Activated CD8-positive, alpha-beta T cell treated with anti-CD3 and anti-CD28 coated beads, Interleukin-2, amount 10 ng/mL, durations not matched to agents 7 days and 5 days (primary cell): ENCODE results near the gene ZACN. TPM values are rescaled to one million over a fixed set of nuclear protein-coding genes. Genes with fewer than 3 reads are reported as not detected.
"Not testable (repeated sequence)": the region's sequence is repeated elsewhere in the genome, so short reads cannot be mapped to it uniquely, and the experiment has no call there.

ENCODE experiments used
- ATAC-seq: fragments of 150-1000 bp; cut with Tn5 transposase; one replicate; pipeline ENCODE4 v1.10.0; 2021; ENCODE audit warnings: moderate library complexity
- CTCF ChIA-PET: fragments of 350-600 bp; sonication (Branson Sonifier 250); formaldehyde crosslinking; loops from one replicate; lab custom pipeline; 2021; ENCODE audit warnings: antibody characterized with exemption; lab: Charles Lee
- POLR2A ChIA-PET: fragments of 350-600 bp; sonication (Branson Sonifier 250); formaldehyde crosslinking; loops from one replicate; lab custom pipeline; 2021; ENCODE audit warnings: antibody characterized with exemption; lab: Charles Lee
- DNase-seq: peaks from one replicate; pipeline ENCODE4 v3.0.0-alpha.2; 2020
- H3K27ac Mint-ChIP-seq: one replicate; pipeline ENCODE4 v1.8.0; 2021; ENCODE audit warnings: mild to moderate bottlenecking, mixed read lengths
- H3K27me3 Mint-ChIP-seq: one replicate; pipeline ENCODE4 v1.8.0; 2021; ENCODE audit warnings: low read depth, mixed read lengths
- H3K36me3 Mint-ChIP-seq: one replicate; pipeline ENCODE4 v1.8.0; 2021; ENCODE audit warnings: low read depth, mixed read lengths
- H3K4me1 Mint-ChIP-seq: one replicate; pipeline ENCODE4 v1.8.0; 2021; ENCODE audit warnings: low read depth, mixed read lengths
- H3K4me3 Mint-ChIP-seq: one replicate; pipeline ENCODE4 v1.8.0; 2021; ENCODE audit warnings: mild to moderate bottlenecking, mixed read lengths
- H3K9me3 Mint-ChIP-seq: one replicate; pipeline ENCODE4 v1.8.0; 2022; ENCODE audit warnings: mixed read lengths; ENCODE audit not compliant: insufficient read depth
- total RNA-seq, 2 experiments: library from RNA; stranded (reverse); gene quantifications; one replicate each; pipeline ENCODE4 v1.2.3, GENCODE V29; 2021

ZACN gene
- total RNA-seq, 2 experiments from 2014 or later: 0.18 to 0.34 TPM

DNA sequence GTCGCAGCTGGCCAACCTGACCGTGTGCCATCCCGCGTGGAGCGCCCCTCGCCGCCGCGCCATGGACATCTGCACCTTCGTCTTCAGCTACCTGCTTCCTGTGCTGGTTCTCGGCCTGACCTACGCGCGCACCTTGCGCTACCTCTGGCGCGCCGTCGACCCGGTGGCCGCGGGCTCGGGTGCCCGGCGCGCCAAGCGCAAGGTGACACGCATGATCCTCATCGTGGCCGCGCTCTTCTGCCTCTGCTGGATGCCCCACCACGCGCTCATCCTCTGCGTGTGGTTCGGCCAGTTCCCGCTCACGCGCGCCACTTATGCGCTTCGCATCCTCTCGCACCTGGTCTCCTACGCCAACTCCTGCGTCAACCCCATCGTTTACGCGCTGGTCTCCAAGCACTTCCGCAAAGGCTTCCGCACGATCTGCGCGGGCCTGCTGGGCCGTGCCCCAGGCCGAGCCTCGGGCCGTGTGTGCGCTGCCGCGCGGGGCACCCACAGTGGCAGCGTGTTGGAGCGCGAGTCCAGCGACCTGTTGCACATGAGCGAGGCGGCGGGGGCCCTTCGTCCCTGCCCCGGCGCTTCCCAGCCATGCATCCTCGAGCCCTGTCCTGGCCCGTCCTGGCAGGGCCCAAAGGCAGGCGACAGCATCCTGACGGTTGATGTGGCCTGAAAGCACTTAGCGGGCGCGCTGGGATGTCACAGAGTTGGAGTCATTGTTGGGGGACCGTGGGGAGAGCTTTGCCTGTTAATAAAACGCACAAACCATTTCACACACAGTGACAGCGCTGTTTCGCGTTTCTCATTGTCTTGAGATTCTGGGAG, 2.0 kb upstream of the ZACN start:
- Mint-ChIP-seq H3K4me1 (peaks cover 33% of the 10 kb centered on the region), H3K9me3 (no peaks in the 10 kb centered on the region), H3K27me3 (peaks cover 54% of the 10 kb centered on the region), H3K27ac (peak overlapping the region; percentile 81), H3K36me3 (peaks cover 5% of the 10 kb centered on the region), H3K4me3 (peak overlapping the region; percentile 67)
- POLR2A ChIA-PET: interaction anchor here (0.7 to 1.4 kb wide), 5 partner anchors 15 to 198 kb away, joined by 3 to 4 read pairs (median 3); partner anchors contain the start of gene EXOC7
- CTCF ChIA-PET: interaction anchor here (1.0 to 2.1 kb wide), 3 partner anchors 63 to 321 kb away, joined by 3 to 7 read pairs (median 4); no protein-coding TSS in a partner anchor
- peak; percentile 72 for DNase-seq
- peak; percentile 11 for ATAC-seq

DNA sequence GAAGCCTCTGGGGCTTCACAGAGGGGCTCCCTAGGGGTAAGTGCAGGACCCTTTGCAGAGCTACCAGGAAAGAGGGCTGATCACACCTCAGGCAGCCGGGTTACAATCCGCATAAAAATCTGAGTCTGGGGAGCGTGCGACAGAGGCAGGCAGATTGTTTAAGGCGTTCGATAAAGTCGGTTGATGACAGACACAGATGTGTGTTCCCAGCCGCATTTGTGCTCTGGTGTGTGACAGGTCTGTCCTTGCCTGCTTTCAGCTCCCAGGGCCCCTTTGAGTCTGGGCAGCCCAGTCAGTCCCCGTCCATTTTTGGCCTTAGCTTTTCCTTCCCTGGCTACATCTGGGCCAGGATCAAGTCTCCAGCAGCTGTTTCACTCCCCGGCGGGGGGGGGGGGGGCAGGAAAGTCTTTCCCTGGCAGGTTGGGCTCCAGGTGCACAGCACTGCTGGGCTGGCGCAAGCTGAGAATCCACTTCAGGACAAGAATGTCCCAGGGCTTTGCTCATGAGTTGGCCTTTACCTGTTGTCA, 1.3 kb upstream of the ZACN start:
- DNase-seq (no peak), ATAC-seq (no peak)
- Mint-ChIP-seq H3K4me3 (no peak overlapping the region), H3K27ac (no peak overlapping the region), H3K27me3 (peaks cover 54% of the 10 kb centered on the region), H3K9me3 (no peaks in the 10 kb centered on the region), H3K36me3 (peaks cover 7% of the 10 kb centered on the region), H3K4me1 (peaks cover 33% of the 10 kb centered on the region)
- ChIA-PET CTCF (interaction anchor here (1.0 to 2.1 kb wide), 2 partner anchors 63 to 321 kb away, joined by 3 to 7 read pairs; no protein-coding TSS in a partner anchor), POLR2A (interaction anchor here (0.7 to 2.1 kb wide), 4 partner anchors 14 to 197 kb away, joined by 3 to 8 read pairs (median 4); partner anchors contain the start of gene EXOC7)

- H3K36me3 Mint-ChIP-seq, DNase-seq, H3K27ac Mint-ChIP-seq, H3K4me3 Mint-ChIP-seq, ATAC-seq, H3K9me3 Mint-ChIP-seq: not testable (repeated sequence)
- peaks cover 29% of the 10 kb centered on the region for H3K4me1 Mint-ChIP-seq
- peaks cover 54% of the 10 kb centered on the region for H3K27me3 Mint-ChIP-seq
- POLR2A ChIA-PET: interaction anchor here (1.1 to 2.1 kb wide), 4 partner anchors 11 to 196 kb away, joined by 3 to 8 read pairs (median 4); partner anchors contain the start of gene EXOC7
- CTCF ChIA-PET: interaction anchor here (2.1 kb wide), 1 partner anchor 64 kb away, joined by 7 read pairs; no protein-coding TSS in a partner anchor
These were observed 612 bp upstream of the ZACN start for GRCh38 chr17:76078370-76078769.

DNA sequence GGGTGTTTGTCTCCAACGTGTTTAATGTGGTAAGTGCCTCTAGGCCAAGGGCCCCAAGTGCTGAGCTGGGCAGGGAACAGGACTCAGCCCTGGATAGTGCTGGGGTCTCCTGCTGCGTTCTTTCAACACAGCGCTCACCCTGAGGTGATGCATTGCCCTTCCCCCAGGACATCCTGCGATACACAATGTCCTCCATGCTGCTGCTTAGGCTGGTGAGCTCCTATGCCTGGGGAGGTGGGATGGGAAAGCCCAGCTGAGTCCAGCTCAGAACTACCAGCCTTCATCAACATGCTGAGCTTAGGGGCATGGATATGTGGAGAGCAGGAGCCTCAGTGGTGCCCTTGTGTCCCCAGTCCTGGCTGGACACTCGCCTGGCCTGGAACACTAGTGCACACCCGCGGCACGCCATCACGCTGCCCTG, 563 bp downstream of the ZACN start:
- Mint-ChIP-seq H3K27ac (no peak overlapping the region), H3K4me3 (no peak overlapping the region), H3K4me1 (peaks cover 29% of the 10 kb centered on the region), H3K36me3 (peaks cover 12% of the 10 kb centered on the region), H3K27me3 (peaks cover 47% of the 10 kb centered on the region), H3K9me3 (no peaks in the 10 kb centered on the region)
- DNase-seq: no peak
- ChIA-PET POLR2A (interaction anchor here (0.8 to 2.1 kb wide), 5 partner anchors 10 to 65 kb away, joined by 3 to 8 read pairs (median 5); partner anchors contain the start of gene EXOC7), CTCF (interaction anchor here (1.0 to 1.5 kb wide), 5 partner anchors 8 to 200 kb away, joined by 3 to 7 read pairs (median 5); no protein-coding TSS in a partner anchor)
- no peak for ATAC-seq

DNA sequence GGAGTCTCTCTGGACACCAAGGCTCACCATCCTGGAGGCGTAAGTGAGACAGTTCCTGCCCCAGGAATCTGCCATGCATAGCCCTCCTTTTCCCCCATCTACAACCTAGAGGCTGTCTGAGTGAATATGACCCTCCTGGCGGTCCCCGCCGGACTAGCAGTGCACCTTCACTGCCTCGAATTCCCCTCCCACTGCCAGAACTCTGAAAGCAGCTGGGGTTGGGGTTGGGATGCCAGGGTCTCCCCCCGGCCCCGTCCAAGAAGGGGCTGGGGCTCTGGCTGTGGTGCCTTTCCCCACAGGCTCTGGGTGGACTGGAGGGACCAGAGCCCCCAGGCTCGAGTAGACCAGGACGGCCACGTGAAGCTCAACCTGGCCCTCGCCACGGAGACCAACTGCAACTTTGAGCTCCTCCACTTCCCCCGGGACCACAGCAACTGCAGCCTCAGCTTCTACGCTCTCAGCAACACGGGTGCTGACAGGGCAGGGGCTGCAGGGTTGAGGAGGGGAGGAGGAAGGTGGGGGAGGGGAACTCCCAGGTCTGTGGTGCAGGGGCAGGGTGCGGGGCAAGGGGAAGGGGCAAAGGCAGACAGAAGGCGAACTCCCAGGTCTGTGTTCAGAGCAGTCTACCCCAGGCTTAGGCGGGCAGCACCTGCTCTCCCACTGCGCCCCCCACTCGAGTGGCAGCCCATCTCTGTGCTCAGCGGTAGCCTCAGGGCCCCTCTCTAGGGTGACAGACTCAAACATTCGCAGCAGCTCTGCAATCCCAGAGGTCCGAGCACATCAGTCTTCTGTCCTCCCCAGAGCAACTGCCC, 1.2 kb downstream of the ZACN start:
- DNase-seq: no peak

GRCh38 chr17:76080768-76081287, 1.8 kb downstream of the ZACN start:
- ATAC-seq (no peak), DNase-seq (no peak)
- Mint-ChIP-seq H3K27me3 (peaks cover 36% of the 10 kb centered on the region), H3K9me3 (no peaks in the 10 kb centered on the region), H3K4me3 (no peak overlapping the region), H3K36me3 (peaks cover 13% of the 10 kb centered on the region), H3K27ac (no peak overlapping the region), H3K4me1 (peaks cover 18% of the 10 kb centered on the region)
- CTCF ChIA-PET: interaction anchor here (1.3 to 1.5 kb wide), 3 partner anchors 26 to 67 kb away, joined by 3 to 7 read pairs (median 3); no protein-coding TSS in a partner anchor
- POLR2A ChIA-PET: interaction anchor here (0.9 to 1.6 kb wide), 3 partner anchors 11 to 140 kb away, joined by 3 to 8 read pairs (median 5); partner anchors contain the start of gene FBF1

More for the DNA sequence above, 1.2 kb downstream of the ZACN start:
- Mint-ChIP-seq H3K27me3 (peaks cover 42% of the 10 kb centered on the region), H3K36me3 (peaks cover 13% of the 10 kb centered on the region), H3K9me3 (no peaks in the 10 kb centered on the region), H3K4me3 (no peak overlapping the region), H3K4me1 (peaks cover 24% of the 10 kb centered on the region), H3K27ac (no peak overlapping the region)
- POLR2A ChIA-PET: interaction anchor here (0.8 to 1.6 kb wide), 5 partner anchors 9 to 139 kb away, joined by 3 to 8 read pairs (median 4); partner anchors contain the start of gene FBF1
- CTCF ChIA-PET: interaction anchor here (1.0 to 1.5 kb wide), 5 partner anchors 9 to 200 kb away, joined by 3 to 7 read pairs (median 5); no protein-coding TSS in a partner anchor
- ATAC-seq: no peak

- ChIA-PET POLR2A (interaction anchor here (1.6 kb wide), 1 partner anchor 11 kb away, joined by 8 read pairs; no protein-coding TSS in a partner anchor), CTCF (interaction anchor here (0.9 kb wide), 1 partner anchor 68 kb away, joined by 5 read pairs; no protein-coding TSS in a partner anchor)
- Mint-ChIP-seq H3K9me3 (no peaks in the 10 kb centered on the region), H3K4me1 (peaks cover 12% of the 10 kb centered on the region), H3K27ac (no peak overlapping the region), H3K36me3 (peaks cover 13% of the 10 kb centered on the region), H3K4me3 (no peak overlapping the region), H3K27me3 (peaks cover 28% of the 10 kb centered on the region)
- ATAC-seq: no peak
- DNase-seq: no peak
These were observed 2.6 kb downstream of the ZACN start for GRCh38 chr17:76081295-76082210.

DNA sequence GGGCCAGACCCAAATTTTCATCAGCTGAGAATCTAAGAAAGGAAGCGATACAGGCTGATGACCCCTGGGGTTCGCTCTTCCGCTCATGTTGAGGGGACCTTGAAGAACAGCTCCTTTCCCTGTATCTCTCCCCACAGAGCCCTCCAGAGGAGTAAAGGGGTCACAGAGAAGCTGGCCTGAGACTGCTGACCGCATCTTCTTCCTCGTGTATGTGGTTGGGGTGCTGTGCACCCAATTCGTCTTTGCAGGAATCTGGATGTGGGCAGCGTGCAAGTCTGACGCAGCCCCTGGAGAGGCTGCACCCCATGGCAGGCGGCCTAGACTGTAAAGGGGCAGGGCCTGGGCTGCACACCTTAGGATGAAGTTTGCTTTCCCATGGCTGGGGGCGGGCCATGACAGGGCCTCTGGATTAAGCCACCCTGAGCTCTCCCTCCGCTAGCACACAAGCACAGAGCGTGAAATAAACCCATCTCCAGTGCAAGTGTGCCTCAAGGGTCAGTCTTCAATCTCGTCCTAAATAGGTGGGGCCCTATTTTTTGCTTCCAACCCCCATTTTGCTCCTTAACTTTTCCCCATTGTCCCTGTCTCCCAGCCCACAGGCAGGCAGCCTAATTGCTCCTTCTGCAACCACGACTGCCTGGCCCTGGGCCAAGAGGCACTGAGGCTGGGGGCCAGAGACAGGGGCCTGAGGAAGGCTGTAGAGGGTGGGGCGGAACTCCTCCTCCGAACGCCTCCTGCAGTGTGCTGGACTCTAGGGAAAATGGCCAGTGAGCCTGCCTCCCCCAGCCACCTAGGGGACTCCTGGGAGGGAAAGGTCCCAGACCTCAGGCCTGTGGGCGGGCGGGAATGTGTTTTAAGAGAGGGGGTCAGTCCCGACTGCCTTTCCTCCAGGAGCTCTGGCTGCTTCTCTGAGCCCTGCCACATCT, 3.6 kb downstream of the ZACN start:
- no peaks in the 10 kb centered on the region for H3K9me3 Mint-ChIP-seq
- DNase-seq: no peak
- H3K36me3 Mint-ChIP-seq: peaks cover 14% of the 10 kb centered on the region
- POLR2A ChIA-PET: no interaction called here
- no peak overlapping the region for H3K27ac Mint-ChIP-seq
- CTCF ChIA-PET: interaction anchor here (0.9 kb wide), 1 partner anchor 69 kb away, joined by 5 read pairs; no protein-coding TSS in a partner anchor
- H3K27me3 Mint-ChIP-seq: peaks cover 18% of the 10 kb centered on the region
- no peak for ATAC-seq
- no peak overlapping the region for H3K4me3 Mint-ChIP-seq
- peaks cover 3% of the 10 kb centered on the region for H3K4me1 Mint-ChIP-seq

- Mint-ChIP-seq H3K27me3 (peaks cover 10% of the 10 kb centered on the region), H3K36me3 (peaks cover 22% of the 10 kb centered on the region), H3K9me3 (no peaks in the 10 kb centered on the region), H3K27ac (no peak overlapping the region), H3K4me3 (no peak overlapping the region), H3K4me1 (no peaks in the 10 kb centered on the region)
- no peak for ATAC-seq
- DNase-seq: no peak
- CTCF ChIA-PET: no interaction called here
- POLR2A ChIA-PET: no interaction called here
These were observed 4.7 kb downstream of the ZACN start for GRCh38 chr17:76083536-76084182.
